ENCODE data around the gene ARRB1.

The ARRB1 gene

GRCh38 chr11:75351541-75351790 lies at the start of gene ARRB1:
Gene ARRB1 (minus strand): TSS chr11:75351661. CDS start chr11:75351607, 54 bp downstream.
- Histone ChIP-seq H3K9ac (ENCODE audit: low read length) (no peak within 1 kb of the TSS), H3F3A (ENCODE audit: insufficient read depth, low read length) (no peaks in the 10 kb centered on the region), H3K27me3 (replicated peaks; ENCODE audit: insufficient read depth, low read length) (peaks cover 26% of the 10 kb centered on the region; the same call in 1 of the 2 replicates), H3K9me3 (replicated peaks; ENCODE audit: insufficient read depth, low read length) (no peaks in the 10 kb centered on the region), H3K79me2 (ENCODE audit: low read length) (no peaks in the 10 kb centered on the region), H2AFZ (ENCODE audit: low read length) (peak within 1 kb of the TSS; percentile 58; the same call in 1 of the 2 replicates), H3K27ac (ENCODE audit: low read length) (no peak within 1 kb of the TSS), H3K4me2 (ENCODE audit: low read depth, low read length) (peak within 1 kb of the TSS; percentile 73), H3K9me2 (replicated peaks; ENCODE audit: insufficient read depth, low read length) (no peaks in the 10 kb centered on the region), H3K36me3 (replicated peaks; ENCODE audit: insufficient read depth, low read length) (no peaks in the 10 kb centered on the region), H4K20me1 (ENCODE audit: insufficient read depth, low read length) (no peaks in the 10 kb centered on the region), H3K4me3 (ENCODE audit: low read length) (peak within 1 kb of the TSS; percentile 45; the same call in 1 of the 2 replicates), H3K4me1 (ENCODE audit: low read length) (no peaks in the 10 kb centered on the region)
- no peak for DNase-seq
- TF ChIP-seq EZH2 (optimal IDR thresholded peaks at IDR 0.05; ENCODE audit: low read depth, low read length) (no peak), EZH2phosphoT487 (IDR thresholded peaks at IDR 0.05; ENCODE audit: low read length) (no peak)
- TF ChIP-seq, protein P1, sequence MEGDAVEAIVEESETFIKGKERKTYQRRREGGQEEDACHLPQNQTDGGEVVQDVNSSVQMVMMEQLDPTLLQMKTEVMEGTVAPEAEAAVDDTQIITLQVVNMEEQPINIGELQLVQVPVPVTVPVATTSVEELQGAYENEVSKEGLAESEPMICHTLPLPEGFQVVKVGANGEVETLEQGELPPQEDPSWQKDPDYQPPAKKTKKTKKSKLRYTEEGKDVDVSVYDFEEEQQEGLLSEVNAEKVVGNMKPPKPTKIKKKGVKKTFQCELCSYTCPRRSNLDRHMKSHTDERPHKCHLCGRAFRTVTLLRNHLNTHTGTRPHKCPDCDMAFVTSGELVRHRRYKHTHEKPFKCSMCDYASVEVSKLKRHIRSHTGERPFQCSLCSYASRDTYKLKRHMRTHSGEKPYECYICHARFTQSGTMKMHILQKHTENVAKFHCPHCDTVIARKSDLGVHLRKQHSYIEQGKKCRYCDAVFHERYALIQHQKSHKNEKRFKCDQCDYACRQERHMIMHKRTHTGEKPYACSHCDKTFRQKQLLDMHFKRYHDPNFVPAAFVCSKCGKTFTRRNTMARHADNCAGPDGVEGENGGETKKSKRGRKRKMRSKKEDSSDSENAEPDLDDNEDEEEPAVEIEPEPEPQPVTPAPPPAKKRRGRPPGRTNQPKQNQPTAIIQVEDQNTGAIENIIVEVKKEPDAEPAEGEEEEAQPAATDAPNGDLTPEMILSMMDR (IDR thresholded peaks at IDR 0.05; ENCODE audit: low read length), result no peak

- Histone ChIP-seq H3K27ac (ENCODE audit: low read length) (peak overlapping the region; percentile 82), H3F3A (ENCODE audit: insufficient read depth, low read length) (peaks cover 42% of the 10 kb centered on the region), H3K4me2 (ENCODE audit: low read depth, low read length) (peak overlapping the region; percentile 84), H3K36me3 (replicated peaks; ENCODE audit: insufficient read depth, low read length) (peaks cover 25% of the 10 kb centered on the region), H3K27me3 (replicated peaks; ENCODE audit: insufficient read depth, low read length) (no peaks in the 10 kb centered on the region), H3K4me1 (ENCODE audit: low read length) (peaks cover 15% of the 10 kb centered on the region), H2AFZ (ENCODE audit: low read length) (no peak overlapping the region), H4K20me1 (ENCODE audit: insufficient read depth, low read length) (peaks cover 44% of the 10 kb centered on the region), H3K9ac (ENCODE audit: low read length) (peak overlapping the region; percentile 97), H3K9me3 (replicated peaks; ENCODE audit: insufficient read depth, low read length) (no peaks in the 10 kb centered on the region), H3K79me2 (ENCODE audit: low read length) (peaks cover 61% of the 10 kb centered on the region), H3K4me3 (ENCODE audit: low read length) (peak overlapping the region; percentile 96), H3K9me2 (replicated peaks; ENCODE audit: insufficient read depth, low read length) (no peaks in the 10 kb centered on the region)
- DNase-seq, result peak; percentile 33
- TF ChIP-seq EZH2 (optimal IDR thresholded peaks at IDR 0.05; ENCODE audit: low read depth, low read length), result no peak
- TF ChIP-seq, protein P1 (IDR thresholded peaks at IDR 0.05; ENCODE audit: low read length), result no peak
- TF ChIP-seq EZH2phosphoT487 (IDR thresholded peaks at IDR 0.05; ENCODE audit: low read length), result no peak
Measured at GRCh38 chr11:75400146-75400865, 48.8 kb upstream of the ARRB1 start.

GRCh38 chr11:75399344-75400145 lies 48.1 kb upstream of the ARRB1 start, which contains the start of gene RPS3:
Gene RPS3 (plus strand): TSS chr11:75399518. CDS start chr11:75399548, 30 bp downstream.
- Histone ChIP-seq H3K9me2 (replicated peaks; ENCODE audit: insufficient read depth, low read length) (no peaks in the 10 kb centered on the region), H3K4me3 (ENCODE audit: low read length) (peak within 1 kb of the TSS; percentile 96), H3K79me2 (ENCODE audit: low read length) (peaks cover 53% of the 10 kb centered on the region), H4K20me1 (ENCODE audit: insufficient read depth, low read length) (peaks cover 37% of the 10 kb centered on the region), H2AFZ (ENCODE audit: low read length) (peak within 1 kb of the TSS; percentile 50; the same call in 1 of the 2 replicates), H3F3A (ENCODE audit: insufficient read depth, low read length) (peaks cover 36% of the 10 kb centered on the region), H3K27ac (ENCODE audit: low read length) (peak within 1 kb of the TSS; percentile 82), H3K36me3 (replicated peaks; ENCODE audit: insufficient read depth, low read length) (peaks cover 23% of the 10 kb centered on the region), H3K4me2 (ENCODE audit: low read depth, low read length) (peak within 1 kb of the TSS; percentile 84), H3K9me3 (replicated peaks; ENCODE audit: insufficient read depth, low read length) (no peaks in the 10 kb centered on the region), H3K27me3 (replicated peaks; ENCODE audit: insufficient read depth, low read length) (no peaks in the 10 kb centered on the region), H3K9ac (ENCODE audit: low read length) (peak within 1 kb of the TSS; percentile 97), H3K4me1 (ENCODE audit: low read length) (peaks cover 15% of the 10 kb centered on the region)
- TF ChIP-seq, protein P1 (IDR thresholded peaks at IDR 0.05; ENCODE audit: low read length), result peak; percentile 33
- no peak for TF ChIP-seq EZH2 (optimal IDR thresholded peaks at IDR 0.05; ENCODE audit: low read depth, low read length)
- DNase-seq, result peak; percentile 91
